Suprapubic skin (tissue), 4 donors: ENCODE data around the gene EVL.

Experiments used
- CTCF ChIP-seq, 2 donors: fragments of 200-600 bp in 1 of 2; fragments of 450-650 bp in 1 of 2; sonication (generic) in 1 of 2; IDR thresholded peaks; one replicate each; pipeline ENCODE4 v1.5.1; 2016 to 2019; ENCODE audit warnings: antibody characterized with exemption in 2 of 2, mild to moderate bottlenecking in 1 of 2, moderate library complexity in 1 of 2
- EP300 ChIP-seq: sonication (generic); formaldehyde crosslinking; IDR thresholded peaks from one replicate; pipeline ENCODE4 v1.6.1; 2017; ENCODE audit warnings: antibody characterized with exemption
- POLR2A ChIP-seq, 2 donors: fragments of 450-650 bp; IDR thresholded peaks; one replicate each; pipeline ENCODE4 v1.6.1; 2017; ENCODE audit warnings: antibody characterized with exemption in 2 of 2, mild to moderate bottlenecking in 2 of 2, moderate library complexity in 2 of 2
- POLR2AphosphoS5 ChIP-seq, 3 donors: sonication (generic); formaldehyde crosslinking; IDR thresholded peaks; one replicate each; pipeline ENCODE4 v1.6.1; 2017; ENCODE audit warnings: antibody characterized with exemption in 3 of 3

GRCh38 chr14:100115236-100115635 lies 50.0 kb downstream of the EVL start:
- TF ChIP-seq CTCF (IDR thresholded peaks at IDR 0.05) (no peak), POLR2AphosphoS5 (IDR thresholded peaks at IDR 0.05) (no peak), POLR2A (IDR thresholded peaks at IDR 0.05) (no peak), EP300 (no peak)
